Activated CD8-positive, alpha-beta memory T cell treated with anti-CD3 and anti-CD28 coated beads, Interleukin-2, amount 50 U/mL, for 1 hour (primary cell): ENCODE data around the gene EGLN3.

Experiments
- DNase-seq: peaks from one replicate; pipeline ENCODE4 v3.0.0-alpha.2; 2020; ENCODE audit errors: extremely low read depth

The EGLN3 gene

GRCh38 chr14:33911046-33911445 is 39.8 kb downstream of the EGLN3 start:
- no peak for DNase-seq

- DNase-seq = no peak
Measured at GRCh38 chr14:33910435-33910834, 40.4 kb downstream of the EGLN3 start.

- DNase-seq = no peak
Measured at GRCh38 chr14:33909380-33910084, 41.3 kb downstream of the EGLN3 start.

DNA sequence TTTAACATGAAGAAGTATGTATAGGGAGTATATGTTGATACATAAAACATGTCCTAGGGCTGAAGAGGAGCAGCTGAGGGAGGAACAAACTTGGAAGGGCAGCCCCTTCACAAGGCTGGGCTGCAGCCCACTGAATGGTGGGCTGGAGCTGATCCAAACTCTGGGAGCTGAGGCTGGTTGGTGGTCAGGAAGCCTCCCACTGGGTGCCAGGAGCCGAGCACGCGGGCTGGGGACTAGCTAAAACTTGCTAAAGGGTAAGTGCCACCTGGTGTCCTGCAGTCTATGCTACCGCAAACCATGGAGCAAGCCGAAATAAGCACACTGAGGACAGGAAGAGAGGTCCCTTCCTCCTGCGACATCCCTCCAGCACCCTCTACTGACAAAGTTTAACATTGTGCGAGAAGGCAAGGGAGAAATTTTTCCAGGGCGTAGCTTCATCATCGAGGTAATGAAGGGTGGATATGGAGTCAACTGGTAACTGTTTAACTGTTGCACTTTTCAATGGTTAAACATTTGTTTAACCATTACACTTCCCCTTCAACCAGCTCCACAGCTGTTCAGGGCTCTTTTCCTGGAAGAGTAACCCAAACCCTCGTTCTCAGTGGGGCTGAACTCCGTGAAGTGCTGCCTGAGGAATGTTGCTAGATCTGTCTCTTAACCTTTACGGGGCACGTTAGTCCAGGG is 42.2 kb downstream of the EGLN3 start:
- DNase-seq = no peak

DNA sequence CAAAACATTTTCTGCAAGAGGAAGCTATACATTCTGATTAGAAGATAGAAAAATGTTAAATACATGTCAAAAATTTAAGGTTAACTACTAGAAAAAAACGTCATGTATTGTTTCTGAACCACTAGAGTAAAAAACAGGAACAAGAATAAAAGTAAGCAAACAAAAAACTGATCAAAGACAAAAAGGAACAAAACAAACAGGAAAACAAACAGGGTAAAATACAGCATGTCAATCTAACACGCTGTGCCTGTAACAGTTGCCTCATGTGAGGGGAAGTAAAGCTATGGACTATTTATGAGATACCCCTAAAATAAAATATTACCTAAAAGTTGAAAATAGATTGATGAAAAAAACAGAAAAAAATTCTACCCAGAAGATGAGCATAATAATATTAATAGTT is 43.9 kb downstream of the EGLN3 start:
- no peak for DNase-seq

DNA sequence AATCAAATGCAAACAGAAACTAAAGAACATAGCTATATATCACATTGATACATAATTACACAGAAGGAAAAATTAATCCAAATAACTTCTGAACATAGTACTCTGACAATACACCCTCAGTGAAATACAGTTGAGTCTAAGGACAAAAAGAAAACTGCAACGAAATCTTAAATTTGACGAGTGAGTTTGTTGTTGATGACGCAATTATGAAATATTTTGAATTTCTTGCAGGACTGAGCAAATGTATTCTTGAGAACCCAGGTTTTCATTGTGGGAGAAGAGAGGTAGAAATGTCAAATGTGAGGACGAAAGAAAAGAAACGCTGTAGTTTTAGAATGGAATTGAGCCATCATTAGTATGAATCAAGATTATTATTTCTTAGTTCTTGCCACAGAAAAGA is 46.3 kb downstream of the EGLN3 start:
- DNase-seq = no peak

DNA sequence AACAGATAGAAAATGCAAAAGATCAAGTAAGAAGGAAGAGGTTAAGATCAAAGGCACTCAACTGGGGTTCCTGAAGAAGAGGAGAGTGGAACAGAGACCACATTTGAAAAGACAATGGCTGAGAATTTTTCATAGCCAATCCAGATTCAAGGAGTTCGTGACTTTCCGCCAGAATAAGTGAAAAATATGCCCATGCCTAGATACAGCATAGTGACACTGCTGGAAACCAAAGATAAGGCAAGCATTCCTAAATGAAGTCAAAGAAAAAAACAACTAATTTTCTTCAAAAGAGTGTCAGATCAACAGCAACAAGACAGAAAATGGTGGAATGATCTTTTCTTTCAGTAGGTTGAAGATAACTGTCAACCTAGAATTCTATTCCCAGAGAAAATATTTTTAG is 47.5 kb downstream of the EGLN3 start:
- DNase-seq = no peak

DNA sequence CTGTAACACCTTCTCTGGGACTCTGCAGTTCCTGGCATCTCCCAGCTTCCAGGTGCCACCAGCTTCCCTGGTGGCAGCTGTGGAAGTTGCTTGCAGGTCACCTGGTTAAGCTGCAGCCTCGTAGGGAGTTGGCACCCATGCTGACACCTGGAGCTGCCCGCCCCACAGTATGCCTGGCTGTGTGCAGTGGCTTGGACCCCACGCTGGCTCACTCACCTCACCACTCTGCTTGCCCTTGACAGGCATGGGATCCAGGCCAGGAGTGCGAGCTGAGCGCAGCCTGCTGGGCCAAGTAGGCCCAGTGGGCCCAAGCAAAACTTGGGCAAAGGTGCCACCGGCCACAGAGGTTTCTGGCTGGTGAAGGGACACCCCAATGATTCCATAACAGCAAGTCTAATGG is 48.5 kb downstream of the EGLN3 start:
- no peak for DNase-seq

GRCh38 chr14:33901426-33902155 is 49.3 kb downstream of the EGLN3 start:
- DNase-seq = no peak

GRCh38 chr14:33900706-33901105 is 50.2 kb downstream of the EGLN3 start:
- no peak for DNase-seq

DNA sequence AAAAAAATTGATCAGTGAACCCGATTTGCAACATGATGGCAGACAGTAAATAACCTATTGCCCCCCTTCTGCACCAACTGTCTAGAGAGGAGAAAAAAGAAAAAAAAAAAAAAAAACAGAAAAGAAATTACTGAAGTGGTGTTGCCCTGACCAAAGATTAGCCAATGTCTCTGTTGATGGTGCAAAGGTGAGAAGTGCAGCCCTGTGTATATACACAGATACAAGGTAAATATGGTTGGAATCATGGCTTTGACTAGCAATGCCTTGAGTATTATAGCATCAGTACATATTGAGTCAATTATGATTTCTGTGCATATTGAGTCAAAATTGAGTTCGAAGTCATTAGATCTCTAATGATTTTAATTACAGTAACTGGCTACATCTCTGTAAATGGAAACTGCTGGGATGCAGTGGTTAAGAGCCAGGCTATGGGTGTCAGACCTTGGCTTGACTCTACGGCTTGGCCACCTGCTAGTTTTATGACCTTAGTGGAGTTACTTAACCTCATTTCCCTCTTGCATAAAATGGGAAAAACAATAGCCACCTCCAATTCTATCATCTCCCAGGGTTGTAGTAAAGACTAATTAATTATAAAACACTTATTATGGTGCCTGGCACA is 51.0 kb downstream of the EGLN3 start:
- no peak for DNase-seq

DNA sequence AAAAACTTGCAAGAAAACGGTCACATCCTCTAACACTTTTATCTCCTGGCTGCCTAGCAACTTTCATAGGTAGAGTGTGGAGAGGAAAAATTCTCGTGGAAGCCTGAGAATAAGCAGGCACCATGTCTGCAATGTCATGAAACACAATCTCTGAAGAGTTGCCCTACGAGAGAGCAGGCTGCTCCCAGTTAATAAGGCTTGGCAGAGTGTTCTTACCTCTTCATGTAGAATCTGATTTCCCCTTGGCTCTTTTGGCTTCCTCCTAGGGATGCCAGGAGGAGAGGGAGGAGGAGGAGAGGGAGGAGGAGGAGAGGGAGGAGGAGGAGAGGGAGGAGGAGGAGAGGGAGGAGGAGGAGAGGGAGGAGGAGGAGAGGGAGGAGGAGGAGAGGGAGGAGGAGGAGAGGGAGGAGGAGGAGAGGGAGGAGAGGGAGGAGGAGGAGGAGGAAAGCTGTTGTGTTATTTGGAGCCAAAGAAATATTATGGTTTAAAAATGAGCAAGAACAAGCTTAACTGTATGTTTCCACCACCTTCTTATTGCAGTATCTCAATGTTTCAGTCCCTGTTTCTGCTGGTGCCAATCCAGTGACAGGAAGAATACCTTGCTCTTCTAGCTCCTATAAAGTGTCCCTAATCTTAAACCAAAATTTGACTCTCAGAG is 52.9 kb downstream of the EGLN3 start:
- DNase-seq = no peak

GRCh38 chr14:33897382-33897781 is 53.5 kb downstream of the EGLN3 start:
- DNase-seq = no peak

DNA sequence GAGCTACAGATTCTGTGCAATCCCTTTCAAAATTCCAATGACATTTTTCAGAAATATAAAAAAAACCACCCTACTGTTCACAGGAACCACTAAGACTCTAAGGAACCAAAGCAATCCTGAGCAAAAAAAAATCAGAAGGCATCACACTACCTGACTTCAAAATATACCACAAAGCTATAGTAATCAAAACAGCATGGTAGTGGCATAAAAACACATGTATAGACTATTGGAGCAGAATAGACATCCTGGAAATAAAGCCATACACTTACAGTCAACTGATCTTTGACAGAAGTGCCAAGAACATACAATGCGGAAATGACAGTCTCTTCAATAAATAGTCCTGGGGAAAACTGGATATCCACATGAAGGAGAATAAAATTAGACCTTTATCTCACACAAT is 56.5 kb downstream of the EGLN3 start:
- no peak for DNase-seq

DNA sequence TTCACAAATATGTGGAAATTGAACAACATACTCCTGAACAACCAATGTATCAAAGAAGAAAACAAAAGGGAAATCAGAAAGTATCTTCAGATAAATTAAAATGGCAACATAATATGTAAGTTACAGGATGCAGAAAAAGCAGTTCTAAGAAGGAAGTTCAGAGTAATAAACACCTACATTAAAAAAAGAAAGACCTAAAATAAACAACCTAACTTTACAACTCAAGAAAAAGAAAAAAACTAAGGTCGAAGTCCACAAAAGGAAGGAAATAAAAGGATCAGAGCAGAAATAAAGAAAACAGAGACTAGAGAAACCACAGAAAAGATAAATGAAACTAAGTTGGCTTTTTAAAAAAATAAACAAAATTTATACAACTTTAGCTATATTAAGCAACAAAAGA is 59.2 kb downstream of the EGLN3 start:
- no peak for DNase-seq

GRCh38 chr14:33884916-33885315 is 66.0 kb downstream of the EGLN3 start:
- no peak for DNase-seq

- no peak for DNase-seq
Measured at GRCh38 chr14:33880330-33880729, 70.5 kb downstream of the EGLN3 start.

- DNase-seq = no peak
Measured at GRCh38 chr14:33879684-33880286, 71.1 kb downstream of the EGLN3 start.

DNA sequence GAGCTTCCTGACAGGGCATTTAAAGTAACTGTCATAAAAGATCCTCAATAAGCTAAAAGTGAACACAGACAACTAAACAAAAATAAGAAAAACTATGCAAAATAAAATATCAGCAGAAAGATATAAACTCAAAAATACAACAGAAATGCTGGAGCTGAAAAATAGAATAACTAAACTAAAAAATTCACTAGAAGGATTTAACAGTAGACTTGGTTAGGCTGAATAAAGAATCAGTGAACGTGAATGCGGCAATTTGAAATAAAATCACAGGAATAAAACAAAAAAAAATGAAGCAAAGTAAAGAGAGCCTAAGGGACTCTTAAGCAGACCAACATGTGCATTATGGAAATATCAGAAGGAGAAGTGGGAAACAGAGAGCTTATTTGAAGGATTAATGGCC is 74.6 kb downstream of the EGLN3 start:
- DNase-seq = no peak
